NCI-H2029 (cell line): ENCODE measurements around the gene C6orf15.

Experiments used
- DNase-seq: peaks from one replicate; lab custom pipeline; 2025; lab: John Stamatoyannopoulos, UW

The C6orf15 gene

DNA sequence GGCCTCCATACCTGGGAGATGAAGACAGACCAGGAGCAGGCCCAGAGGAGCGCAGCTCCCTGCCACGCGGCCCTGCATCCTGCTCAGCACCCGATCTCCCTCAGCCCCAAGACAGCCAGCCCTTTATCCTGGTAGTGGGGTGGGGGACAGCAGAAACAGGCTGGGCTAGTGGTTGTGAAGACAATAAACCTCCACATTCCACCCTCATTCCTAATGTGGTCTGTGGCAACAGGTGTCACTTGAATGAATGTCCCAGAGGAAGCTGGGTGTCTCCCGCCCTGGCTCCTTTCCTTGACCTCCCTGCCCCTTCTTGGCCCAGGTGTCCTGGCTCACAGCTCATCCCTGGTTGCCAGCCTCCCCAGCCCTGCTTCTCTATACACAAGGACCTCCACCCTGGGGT is at the start of gene C6orf15:
C6orf15 (minus strand) TSS at position 98 of the 400 bp plus-strand sequence; CDS start at position 78, 20 bp downstream.
- DNase-seq: no peak

DNA sequence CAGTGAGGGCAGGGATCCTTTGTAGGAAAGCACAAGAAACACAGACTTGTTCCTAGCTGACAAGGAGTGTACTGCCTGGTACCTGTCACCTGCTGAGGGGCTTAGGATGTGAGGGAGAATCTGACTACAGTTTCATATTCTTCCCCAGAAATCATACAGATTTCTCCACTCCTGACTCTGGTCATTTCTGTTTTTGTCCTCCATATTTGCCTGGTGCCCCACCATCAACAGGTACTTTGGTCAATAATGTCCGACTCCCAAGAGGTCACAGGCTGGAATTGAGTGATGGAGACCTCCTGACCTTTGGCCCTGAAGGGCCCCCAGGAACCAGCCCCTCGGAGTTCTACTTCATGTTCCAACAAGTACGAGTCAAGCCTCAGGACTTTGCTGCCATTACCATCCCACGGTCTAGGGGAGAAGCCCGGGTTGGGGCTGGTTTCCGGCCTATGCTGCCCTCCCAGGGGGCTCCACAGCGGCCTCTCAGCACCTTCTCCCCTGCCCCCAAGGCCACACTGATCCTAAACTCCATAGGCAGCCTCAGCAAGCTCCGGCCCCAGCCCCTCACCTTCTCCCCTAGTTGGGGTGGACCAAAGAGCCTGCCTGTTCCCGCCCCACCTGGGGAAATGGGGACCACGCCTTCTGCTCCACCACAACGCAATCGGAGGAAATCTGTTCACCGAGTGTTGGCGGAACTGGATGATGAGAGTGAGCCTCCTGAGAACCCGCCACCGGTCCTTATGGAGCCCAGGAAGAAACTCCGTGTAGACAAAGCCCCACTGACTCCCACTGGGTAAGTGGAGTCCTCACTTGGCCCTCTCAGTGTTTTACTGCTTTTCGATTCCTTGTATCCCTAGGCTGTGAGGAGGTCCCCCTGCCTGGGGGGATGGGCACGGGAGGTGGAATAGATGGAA is 49.1 kb upstream of the C6orf15 start:
- no peak for DNase-seq

DNA sequence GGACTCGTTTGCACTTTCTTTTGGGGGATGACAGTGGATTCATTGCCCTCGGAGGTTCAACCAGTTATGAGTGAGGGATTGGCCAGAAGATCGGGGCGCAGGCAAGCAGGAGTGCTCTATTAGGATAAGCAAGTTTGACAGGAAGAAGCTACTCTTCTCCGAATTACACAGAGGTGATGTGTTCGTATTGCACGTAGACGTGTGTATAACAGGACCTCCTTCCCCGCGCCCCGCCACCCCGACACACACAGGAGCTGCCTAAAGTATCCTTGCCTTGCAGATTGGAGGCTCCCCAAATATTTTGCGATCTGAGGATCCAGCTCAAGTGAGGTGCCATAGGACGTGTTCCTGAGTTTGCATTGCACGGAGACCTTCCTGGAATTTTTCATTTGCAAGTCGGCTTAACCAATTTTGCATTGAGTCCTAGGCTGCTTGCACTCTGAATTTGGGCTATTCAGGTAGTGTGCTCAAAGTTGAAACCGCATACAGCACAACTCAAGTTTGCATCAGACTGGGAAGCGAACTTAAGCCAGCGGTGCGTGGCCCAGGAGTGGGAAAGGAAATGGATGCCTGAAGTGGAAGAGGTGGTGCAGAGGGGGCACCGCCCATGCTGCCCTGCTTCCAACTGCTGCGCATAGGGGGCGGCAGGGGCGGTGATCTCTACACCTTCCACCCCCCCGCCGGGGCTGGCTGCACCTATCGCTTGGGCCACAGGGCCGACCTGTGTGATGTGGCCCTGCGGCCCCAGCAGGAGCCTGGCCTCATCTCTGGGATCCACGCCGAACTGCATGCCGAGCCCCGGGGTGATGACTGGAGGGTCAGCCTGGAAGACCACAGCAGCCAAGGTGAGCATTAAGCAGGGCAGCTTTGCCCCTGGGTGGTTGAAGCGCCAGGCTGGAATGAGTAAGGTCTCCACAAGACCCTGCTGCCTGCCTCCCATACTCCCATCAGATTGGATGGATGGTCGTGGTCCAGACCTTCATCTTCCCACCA is 46.8 kb upstream of the C6orf15 start:
- DNase-seq: no peak

DNA sequence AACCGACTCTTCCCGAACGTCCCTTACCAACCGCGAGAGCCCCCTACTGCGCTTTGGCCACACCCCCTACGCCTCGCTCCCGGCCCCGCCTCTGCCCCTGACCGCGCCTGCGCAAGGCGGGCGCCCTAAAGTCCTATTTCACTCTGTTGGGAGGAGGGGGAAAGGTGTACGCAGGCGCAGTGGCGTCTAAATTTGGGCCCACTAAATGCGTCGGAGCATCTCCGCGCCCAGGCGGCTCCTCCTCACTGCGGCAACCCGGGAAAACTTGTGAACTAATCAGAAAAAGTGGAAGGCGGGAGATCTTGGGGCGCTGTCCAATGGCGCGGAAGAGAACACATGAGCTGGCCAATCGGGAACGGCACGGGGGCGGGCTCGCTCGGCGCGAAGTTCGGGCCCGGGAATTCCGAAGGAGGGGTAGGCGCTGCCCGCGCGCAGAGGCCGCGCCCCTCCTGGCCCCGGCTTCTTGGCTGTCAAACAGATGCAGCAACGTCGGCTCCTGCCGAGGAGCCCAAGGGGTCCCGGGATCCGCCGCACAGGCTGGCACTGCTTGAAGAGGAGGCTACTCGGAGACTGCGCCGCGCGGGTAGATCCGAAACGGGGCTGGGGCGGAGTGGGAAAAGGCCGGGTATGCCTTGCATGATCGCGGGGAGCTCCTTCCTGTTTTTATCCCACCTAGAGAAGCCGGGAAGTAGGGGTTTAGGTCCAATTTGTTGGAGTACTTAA is 45.9 kb upstream of the C6orf15 start, which contains the start of gene TCF19:
TCF19 (plus strand) TSS at position 450 of the 723 bp plus-strand sequence. CDS start 881 bp downstream, outside the sequence.
- DNase-seq: peak; percentile 98

DNA sequence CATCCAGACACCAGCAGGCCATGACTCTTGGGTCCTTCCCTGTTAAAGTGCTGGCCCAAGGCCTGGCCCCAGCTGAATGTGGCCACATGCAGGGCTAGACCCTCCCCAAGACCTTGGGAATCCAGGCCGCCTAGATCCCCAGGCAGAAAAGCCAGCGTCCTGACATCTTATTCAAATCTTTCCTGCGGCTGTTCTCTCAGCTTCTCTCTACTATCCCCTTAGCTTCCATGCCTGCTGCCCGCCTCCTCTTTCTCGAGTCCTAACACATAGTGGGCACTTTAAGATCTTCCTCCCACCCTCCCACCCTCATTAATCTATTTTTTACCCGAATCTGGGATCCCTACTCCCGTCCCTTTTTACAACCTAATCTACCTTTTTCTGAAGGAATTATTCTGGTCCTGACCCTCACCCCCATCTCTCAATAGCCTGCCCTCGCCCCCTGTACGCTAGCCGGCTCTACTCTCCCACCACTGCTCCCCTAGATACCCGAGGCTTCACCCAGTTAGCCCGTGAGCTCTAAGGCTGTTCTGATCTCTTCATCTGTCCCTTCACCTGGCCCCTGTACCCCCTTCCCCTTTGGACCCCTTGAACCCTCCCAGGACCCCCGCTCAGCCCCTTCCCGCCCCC is 45.3 kb upstream of the C6orf15 start, which contains the start of gene CCHCR1:
CCHCR1 (minus strand) TSS at position 290 of the 627 bp plus-strand sequence; CDS start at position 88, 202 bp downstream.
- DNase-seq: no peak

DNA sequence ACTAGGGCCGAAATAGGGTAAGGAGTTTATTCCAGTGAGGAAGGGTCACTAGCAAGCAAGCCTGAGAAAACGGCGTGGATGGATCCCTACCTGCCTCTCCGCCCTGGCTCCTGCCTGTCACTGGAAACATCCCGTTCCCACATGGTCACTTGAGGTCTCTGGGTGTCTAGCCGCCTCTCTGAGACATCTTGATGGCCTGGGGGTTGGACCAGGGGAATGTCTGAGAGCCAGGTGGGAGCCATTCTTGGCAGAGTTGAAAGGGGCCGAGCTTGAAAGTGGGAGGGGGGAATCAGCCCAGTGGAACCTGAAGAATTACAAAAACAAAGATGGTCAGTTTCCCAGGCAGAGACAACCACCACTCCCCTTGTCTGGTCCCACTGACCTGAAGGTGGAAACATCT is 44.3 kb upstream of the C6orf15 start:
- no peak for DNase-seq

DNA sequence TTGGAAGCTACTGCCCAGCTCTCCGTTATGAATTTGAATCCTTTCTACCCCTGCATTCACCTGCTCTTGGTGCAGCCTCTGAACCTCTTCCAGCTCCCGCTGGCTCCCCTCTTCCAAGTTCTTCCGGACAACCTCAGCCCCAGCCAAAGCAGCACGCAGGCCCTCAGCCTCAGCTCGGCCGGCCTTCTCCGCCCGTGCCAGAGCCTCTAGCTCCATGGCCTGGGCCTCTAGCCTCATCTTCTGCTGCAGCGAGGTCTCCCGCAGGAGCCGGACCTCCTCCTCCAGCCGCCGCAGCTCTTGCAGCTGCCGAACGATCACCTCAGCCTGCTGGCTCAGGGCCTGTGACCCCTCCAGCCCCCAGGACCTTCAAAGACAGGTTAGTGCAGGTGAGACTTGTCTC is 42.1 kb upstream of the C6orf15 start:
- no peak for DNase-seq

DNA sequence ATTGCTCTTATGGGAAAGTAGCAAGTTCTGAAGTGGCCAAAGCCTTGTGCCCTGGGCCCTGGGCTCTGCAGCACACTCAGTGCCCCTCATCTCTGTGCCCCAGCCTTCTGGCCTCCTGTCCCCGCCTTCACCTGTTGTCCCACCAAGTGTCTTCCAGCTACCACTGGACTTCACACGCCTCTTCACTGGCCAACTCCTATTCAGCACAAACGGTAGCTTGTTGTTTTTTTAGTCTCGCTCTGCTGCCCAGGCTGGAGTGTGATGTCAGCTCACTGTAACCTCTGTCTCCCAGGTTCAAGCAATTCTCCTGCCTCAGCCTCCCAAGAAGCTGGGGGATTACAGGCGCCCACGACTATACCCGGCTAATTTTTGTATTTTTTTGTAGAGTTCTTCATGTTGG is 40.4 kb upstream of the C6orf15 start:
- peak; percentile 69 for DNase-seq

DNA sequence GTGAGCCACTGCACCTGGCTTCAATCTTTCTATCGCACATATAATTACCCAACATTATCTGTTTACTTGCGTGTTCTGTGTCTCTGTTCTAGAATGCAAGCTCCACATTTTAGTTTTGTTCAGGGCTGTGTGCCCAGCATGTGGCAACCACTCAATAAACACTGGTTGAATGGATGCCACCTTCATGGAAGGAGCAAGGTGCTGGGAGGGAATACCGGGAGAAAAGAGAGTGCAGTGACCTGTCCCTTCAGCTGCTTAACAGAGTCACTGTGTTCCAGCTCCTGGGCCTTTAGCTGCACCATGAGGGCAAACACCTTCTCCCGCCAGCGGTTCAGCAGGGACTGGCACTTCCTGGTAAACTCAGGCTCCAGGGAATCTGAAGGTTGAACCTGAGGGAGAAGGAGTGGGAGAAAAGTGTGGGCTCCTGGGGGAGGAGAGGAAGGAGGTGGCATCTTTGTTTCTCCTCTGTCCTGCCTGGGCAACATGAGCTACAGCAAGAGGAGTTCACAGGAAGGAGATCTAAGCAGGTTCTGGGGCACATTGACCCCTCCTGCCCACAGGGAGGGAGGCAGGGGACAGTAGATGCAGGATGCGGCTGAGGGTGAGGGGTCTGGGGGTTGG is 37.6 kb upstream of the C6orf15 start:
- no peak for DNase-seq

DNA sequence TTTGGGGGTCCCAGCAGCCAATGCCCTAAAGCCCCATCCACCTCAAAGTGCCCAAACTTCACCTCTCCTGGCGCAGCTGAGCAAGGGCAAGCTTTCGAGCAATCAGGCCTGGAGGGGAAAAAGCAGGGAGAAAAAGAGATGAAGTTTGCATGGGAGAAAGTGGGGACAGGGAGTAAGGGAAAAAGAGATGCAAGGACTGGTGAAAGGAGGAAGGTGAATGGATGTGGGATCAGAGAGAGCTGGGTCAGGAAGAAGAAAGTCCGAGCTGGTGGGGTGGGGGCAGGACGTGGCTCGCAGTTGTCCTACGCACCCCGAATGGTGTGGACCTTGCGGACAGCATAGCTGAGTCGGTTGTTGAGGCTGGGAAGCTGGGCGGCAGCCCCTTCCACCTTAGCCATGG is 33.0 kb upstream of the C6orf15 start:
- no peak for DNase-seq

DNA sequence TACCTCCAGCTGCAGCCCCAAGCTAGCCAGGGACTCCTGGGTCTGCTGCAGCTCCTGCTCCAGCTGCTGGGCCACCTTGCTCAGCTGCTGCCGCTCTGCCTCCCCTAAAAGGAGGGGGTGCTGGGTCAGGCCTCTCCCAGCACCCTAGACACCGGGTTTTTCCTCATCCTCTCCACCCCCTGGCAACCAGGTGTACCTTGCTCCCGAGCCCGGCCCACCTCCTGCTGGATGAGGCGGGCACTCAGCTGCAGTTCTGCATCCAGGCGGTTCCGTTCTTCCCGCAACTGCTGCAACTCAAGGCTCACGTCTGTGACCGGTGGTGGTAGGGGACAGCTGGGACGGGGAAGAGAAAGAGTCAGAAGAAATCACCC is 32.6 kb upstream of the C6orf15 start:
- no peak for DNase-seq

DNA sequence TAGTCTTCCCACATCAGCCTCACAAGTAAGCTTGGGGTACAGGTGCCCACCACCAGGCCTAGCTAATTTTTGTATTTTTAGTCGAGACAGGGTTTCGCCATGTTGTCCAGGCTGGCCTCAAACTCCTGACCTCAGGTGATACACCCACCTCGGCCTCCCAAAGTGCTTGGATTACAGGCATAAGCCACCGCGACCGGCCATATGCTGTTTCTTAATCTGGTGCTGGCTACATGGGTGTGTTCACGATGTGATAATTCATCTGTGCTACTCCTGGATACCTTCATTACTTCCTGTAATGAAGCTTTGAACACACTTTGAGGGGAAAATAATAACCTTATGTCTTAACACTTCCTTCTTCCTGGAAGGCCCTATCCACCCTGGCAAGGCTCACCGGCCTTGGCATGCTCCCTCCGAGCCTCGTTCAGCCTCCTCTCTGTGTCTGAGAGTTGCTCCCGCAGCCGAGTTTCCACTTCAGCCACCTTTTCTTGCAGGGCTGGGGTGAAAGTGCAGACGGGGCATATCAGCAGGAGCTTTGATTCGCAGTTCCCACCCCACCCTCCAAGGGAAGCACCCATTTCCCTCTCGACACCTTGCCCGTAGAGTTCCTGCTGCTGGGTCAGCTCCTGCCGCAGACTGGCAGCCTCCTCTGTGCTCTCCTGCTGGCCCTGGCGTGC is 32.1 kb upstream of the C6orf15 start:
- DNase-seq: no peak

DNA sequence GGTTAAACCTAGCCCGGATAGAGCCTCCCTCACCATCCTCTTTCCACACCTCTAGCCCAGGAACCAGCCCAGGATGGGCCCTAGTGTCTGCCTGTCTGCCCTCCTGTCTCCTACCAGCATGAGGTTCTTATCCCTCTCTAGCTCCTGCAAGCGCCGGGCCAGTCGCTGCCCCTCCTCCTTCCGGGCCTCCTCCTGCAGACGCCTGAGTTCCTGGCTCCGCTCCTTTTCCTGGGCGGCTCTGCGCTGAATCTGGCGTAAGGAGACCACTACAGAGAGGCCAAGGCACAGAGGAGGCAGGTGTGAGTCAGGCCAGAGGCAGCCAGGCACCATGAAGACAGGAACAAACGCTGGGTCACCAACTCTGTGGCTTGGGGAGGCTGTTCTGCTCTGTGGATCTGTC is 30.8 kb upstream of the C6orf15 start:
- no peak for DNase-seq

DNA sequence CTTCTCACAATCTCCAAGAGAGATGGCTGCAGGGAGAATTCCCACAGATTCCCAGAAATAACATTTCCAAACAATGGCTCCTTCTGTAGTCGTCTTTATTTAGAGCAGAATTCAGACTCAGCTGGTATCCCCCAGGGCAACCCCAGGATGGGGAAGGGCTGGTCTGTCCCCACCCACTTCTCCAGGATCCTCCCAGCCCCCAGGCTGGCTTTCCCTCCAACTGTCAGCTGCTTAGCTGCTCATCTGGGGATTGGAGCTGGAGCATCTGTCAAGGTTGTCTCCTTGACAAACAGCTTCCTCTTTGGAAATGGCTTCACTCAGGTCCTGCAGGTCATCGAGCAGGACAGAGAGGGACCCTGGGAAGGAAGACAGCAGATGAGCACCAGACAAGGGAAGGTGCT is 30.0 kb upstream of the C6orf15 start:
- DNase-seq: no peak

DNA sequence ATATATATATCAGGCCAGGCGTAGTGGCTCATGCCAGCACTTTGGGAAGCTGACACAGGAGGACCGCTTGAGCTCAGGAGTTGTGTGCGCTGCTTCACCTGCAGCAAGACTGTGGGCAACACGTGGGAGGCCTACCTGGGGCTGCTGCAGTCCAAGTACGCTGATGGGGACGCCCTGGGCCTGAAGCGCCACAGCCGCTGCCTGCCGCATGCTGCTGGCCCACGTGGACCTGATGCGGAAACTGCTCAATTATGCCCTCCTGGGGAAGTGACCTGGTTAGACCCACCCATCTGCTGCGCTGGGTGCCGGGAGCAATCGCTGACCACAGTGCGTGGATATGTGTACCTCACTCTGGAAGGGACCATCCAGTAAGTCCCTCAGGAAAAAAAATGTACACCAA is 28.3 kb upstream of the C6orf15 start:
- DNase-seq: no peak

DNA sequence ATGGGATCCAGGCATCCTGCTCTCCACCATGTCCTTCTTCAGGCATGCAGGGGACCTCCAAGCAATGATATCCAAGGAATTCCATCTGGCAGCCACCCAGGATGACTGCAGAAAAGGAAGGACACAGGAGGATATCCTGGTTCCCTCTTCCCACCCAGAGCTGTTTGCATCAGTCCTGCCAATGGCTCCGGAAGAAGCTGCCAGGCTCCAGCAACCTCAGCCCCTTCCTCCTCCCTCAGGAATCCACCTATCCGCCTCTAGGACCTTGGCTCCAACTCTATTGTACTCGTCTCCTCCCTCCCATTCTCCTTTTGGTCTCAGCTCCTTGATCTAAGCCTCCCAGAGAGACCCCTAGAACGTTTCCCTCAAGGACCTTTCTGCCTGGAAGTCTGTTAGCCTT is 27.2 kb upstream of the C6orf15 start:
- no peak for DNase-seq

DNA sequence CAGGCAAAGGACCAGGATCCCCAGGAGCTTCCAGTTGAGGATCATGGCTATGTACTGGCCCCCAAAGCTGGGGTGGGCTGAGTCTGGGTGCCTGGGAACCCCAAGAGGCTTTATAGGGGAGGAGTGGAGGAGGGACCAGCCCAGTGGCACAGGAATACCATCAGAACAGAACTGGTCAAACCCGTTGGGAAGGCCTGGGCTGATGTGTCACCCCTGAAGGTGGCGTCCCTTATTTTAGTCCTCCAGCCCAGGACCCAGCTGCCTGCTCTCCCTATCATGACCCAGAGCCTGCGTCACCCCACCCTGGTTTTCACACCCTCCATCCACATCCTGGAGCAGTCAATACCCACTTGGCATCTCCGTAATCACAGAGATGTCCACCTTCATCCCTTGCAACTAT is 26.6 kb upstream of the C6orf15 start, which contains the start of gene PSORS1C2:
PSORS1C2 (minus strand) TSS at position 85 of the 400 bp plus-strand sequence; CDS start at position 45, 40 bp downstream.
- DNase-seq: no peak

DNA sequence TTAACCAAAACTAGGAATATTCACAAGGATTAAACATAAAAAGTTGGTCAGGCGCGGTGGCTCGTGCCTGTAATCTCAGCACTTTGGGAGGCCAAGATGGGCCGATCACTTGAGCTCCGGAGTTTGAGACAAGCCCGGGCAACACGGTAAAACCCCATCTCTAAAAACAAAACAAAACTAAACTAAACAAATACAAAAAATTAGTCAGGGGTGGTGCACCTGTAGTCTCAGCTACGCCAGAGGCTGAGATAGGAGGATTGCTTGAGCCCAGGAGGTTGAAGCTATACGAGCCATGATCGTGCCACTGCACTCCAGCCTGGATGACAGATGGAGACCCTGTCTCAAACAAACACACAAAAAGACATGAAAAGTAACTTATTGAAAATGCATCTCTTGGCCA is 23.3 kb upstream of the C6orf15 start:
- no peak for DNase-seq

DNA sequence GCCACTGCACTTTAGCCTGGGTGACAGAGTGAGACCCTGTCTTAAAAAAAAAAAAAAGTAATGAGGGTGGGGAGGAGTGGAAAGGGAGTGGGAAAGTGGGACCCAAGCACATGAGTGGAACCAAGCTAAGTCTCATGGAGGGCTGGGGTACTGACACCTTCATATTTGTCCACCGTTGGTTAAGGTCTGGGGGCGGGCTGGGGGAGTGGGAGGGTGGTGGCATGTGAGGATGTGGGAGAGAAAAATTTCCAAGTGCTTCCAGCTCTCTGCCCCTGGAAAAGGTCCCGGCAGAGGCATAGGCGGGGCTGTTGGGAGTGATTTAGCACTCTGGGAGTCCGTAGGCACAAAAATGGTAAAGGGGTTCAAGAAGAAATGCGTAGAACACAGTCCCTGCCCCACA is 20.4 kb upstream of the C6orf15 start:
- no peak for DNase-seq

DNA sequence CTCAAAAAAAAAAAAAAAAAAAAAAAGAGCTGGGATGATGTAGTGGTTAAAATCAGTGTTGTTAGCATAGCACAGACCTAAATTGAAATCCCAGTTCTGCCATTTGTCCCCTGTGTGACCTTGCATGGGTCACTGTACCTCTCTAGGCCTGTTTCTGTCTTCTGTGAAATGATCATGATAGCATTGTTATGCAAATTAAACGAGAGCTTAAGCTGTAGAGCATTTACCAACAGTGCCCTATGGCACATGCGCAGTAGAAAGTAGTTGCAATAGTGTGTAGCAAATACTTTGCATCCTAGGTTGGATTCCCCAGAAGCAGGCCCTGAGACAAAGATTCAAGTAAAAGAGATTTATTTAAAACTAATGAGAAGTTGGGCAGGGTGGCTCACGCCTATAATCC is 19.2 kb upstream of the C6orf15 start:
- DNase-seq: no peak
